H1 (cell line): ENCODE data around the gene GIMD1. TPM values are rescaled to one million over a fixed set of nuclear protein-coding genes. Genes with fewer than 3 reads are reported as not detected.

Source experiments
- ASH2L ChIP-seq: fragments of 200-600, 300-600 bp; sonication (generic); IDR thresholded peaks from one replicate; pipeline ENCODE4 v1.7.1; 2017; ENCODE audit warnings: low read length
- CHD1 ChIP-seq: IDR thresholded peaks from 2 replicates; pipeline ENCODE4 v1.6.1; 2012; ENCODE audit warnings: low read depth, low read length, improper control_type of control experiment
- GABPA ChIP-seq: IDR thresholded peaks from 2 replicates; pipeline ENCODE4 v1.6.1; 2011; ENCODE audit warnings: mild to moderate bottlenecking, low read length, moderate library complexity, borderline replicate concordance; ENCODE audit not compliant: insufficient read depth
- GTF2F1 ChIP-seq: IDR thresholded peaks from 2 replicates; pipeline ENCODE4 v1.6.1; 2012; ENCODE audit warnings: low read depth, low read length, improper control_type of control experiment, borderline replicate concordance
- JUN ChIP-seq: IDR thresholded peaks from 2 replicates; pipeline ENCODE4 v1.6.1; 2011; ENCODE audit warnings: low read depth, mild to moderate bottlenecking, improper control_type of control experiment, low read length
- JUND ChIP-seq: IDR thresholded peaks from 2 replicates; pipeline ENCODE4 v1.6.1; 2011; ENCODE audit warnings: mild to moderate bottlenecking, improper control_type of control experiment, low read length
- POLR2AphosphoS5 ChIP-seq: IDR thresholded peaks from 2 replicates; pipeline ENCODE4 v1.6.1; 2011; ENCODE audit warnings: low read depth, low read length
- RFX5 ChIP-seq: IDR thresholded peaks from 2 replicates; pipeline ENCODE4 v1.6.1; 2011; ENCODE audit warnings: low read depth, low read length, improper control_type of control experiment, borderline replicate concordance
- RNF2 ChIP-seq: fragments of 200-900, 300-1000 bp; sonication (generic); IDR thresholded peaks from 2 replicates; pipeline ENCODE4 v1.7.1; 2016; ENCODE audit warnings: borderline replicate concordance, low read depth, mild to moderate bottlenecking, antibody characterized with exemption, low read length; ENCODE audit not compliant: poor library complexity, severe bottlenecking; ENCODE audit errors: missing control alignments
- SAP30 ChIP-seq: fragments of 300-600 bp; sonication (generic); IDR thresholded peaks from 2 replicates; pipeline ENCODE4 v1.7.1; 2012; ENCODE audit warnings: low read length, moderate library complexity, mild to moderate bottlenecking, inconsistent platforms; ENCODE audit not compliant: insufficient read depth, insufficient replicate concordance
- SIRT6 ChIP-seq: IDR thresholded peaks from one replicate; pipeline ENCODE4 v1.7.1; 2012; ENCODE audit warnings: low read length, inconsistent platforms
- SP4 ChIP-seq: IDR thresholded peaks from 2 replicates; pipeline ENCODE4 v1.6.1; 2012; ENCODE audit warnings: low read length, inconsistent platforms
- polyA plus RNA-seq, 7 experiments: library from polyadenylated mRNA; depleted of rRNA in 3 of 7; stranded (reverse) in 5 of 7; unstranded in 2 of 7; fragments of >200 nt in 5 of 7; fragments of 200-250 nt in 2 of 7; gene quantifications; 1 replicate in 5 of 7; 2 replicates in 1 of 7; 4 replicates in 1 of 7; pipeline versions ENCODE4 v1.2.1 to v1.2.3, GENCODE V29; 2011 to 2013; ENCODE audit warnings: missing spikeins in 2 of 7, mixed read lengths in 2 of 7
- total RNA-seq: library from RNA; stranded (reverse); fragmentation: NEBNext Ultra II Directional; extraction: Animal tissue kit (Norgen Biotek cat#: 25700); gene quantifications from 2 replicates; pipeline ENCODE4 v1.2.1, GENCODE V29; 2021
- TF ChIP-seq, protein P1 (sequence below): IDR thresholded peaks from 2 replicates; pipeline ENCODE4 v1.6.1; 2012; ENCODE audit warnings: inconsistent platforms

GIMD1 gene
- total and polyA plus RNA-seq, 2 of the 8 experiments (the other 6 are each of a cell fraction or from before 2014, with no cell fraction given) = not detected

DNA sequence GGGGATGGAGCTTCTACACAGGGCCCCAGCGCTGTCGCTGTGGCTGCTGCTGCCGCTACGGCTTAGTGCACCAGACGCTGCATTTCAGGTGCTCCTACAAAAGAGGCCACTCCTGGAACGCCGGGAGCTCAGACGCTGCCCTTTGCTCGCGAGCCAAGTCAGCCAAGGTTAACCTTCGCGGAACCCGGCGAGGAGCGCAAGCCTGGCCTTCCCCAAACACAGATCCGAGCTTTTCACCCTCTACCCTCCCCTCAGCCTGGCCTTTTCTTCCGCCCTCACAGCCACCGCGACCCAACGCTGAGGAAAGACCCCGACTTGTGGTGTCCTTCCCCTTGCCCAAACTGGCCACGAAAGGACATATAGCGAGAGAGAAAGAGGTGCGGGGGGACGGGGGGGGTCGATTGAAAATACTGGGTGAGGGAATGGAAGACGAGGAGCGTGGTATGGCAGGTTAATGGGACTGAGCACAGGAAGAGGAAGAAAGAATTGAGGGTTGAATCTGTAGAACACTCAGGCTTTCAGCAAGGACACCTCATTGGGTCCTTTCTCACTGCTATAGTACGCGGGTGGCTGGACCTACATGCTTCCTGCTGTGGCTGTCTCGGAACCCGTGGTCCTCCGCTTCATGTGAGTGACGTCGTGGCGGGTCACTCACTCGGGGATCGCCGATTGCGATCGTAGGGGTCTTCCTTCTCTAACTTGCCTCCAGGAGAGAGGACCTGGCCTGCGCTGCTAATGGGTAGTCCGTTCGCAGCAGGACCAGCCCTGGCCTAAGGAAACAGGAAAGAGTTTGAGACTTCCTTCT is 52.4 kb downstream of the GIMD1 start, which contains the start of the genes AIMP1 and TBCK (continued):
- TF ChIP-seq ASH2L (peak; percentile 99), JUN (no peak), RNF2 (no peak), SP4 (peak; percentile 100), CHD1 (no peak), RFX5 (no peak), GABPA (no peak), JUND (no peak), POLR2AphosphoS5 (peak; percentile 97), SAP30 (no peak), GTF2F1 (no peak), SIRT6 (no peak)
- TF ChIP-seq, protein P1, sequence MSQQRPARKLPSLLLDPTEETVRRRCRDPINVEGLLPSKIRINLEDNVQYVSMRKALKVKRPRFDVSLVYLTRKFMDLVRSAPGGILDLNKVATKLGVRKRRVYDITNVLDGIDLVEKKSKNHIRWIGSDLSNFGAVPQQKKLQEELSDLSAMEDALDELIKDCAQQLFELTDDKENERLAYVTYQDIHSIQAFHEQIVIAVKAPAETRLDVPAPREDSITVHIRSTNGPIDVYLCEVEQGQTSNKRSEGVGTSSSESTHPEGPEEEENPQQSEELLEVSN = no peak
